NOMO-1 treated with DMSO at 0.1 percent for 48 hours (cell line): ENCODE measurements around the gene TRIML1.
"Not testable (repeated sequence)": the region's sequence is repeated elsewhere in the genome, so short reads cannot be mapped to it uniquely, and the experiment has no call there.

Experiments used
- DNase-seq: peaks from one replicate; lab custom pipeline; 2025; ENCODE audit not compliant: unreplicated experiment; lab: John Stamatoyannopoulos, UW

Gene TRIML1

GRCh38 chr4:188154668-188155405 lies 15.6 kb downstream of the TRIML1 start:
- no peak for DNase-seq

DNA sequence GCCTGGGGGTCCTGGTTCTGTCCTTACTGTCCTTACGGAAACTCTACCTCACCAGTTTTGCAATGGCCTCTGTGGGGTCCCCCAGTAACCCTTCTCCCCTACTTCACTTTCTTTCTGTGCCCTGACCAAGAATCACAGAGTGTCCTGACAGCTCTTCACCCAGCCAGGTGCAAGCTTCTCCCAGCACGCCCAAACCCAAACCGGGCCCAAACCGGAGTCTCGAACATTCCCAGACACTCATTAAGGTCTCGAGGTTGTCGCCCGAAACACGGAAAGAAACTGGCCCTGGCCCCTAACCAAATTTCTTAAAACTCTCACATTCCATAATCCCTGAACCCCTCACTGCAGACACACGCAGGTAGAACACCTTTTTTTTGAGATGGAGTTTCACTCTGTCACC lies 19.1 kb downstream of the TRIML1 start:
- no peak for DNase-seq

GRCh38 chr4:188159513-188160226 lies 20.4 kb downstream of the TRIML1 start:
- DNase-seq, result not testable (repeated sequence)

- no peak for DNase-seq
Measured at GRCh38 chr4:188160406-188160805, 21.2 kb downstream of the TRIML1 start.

DNA sequence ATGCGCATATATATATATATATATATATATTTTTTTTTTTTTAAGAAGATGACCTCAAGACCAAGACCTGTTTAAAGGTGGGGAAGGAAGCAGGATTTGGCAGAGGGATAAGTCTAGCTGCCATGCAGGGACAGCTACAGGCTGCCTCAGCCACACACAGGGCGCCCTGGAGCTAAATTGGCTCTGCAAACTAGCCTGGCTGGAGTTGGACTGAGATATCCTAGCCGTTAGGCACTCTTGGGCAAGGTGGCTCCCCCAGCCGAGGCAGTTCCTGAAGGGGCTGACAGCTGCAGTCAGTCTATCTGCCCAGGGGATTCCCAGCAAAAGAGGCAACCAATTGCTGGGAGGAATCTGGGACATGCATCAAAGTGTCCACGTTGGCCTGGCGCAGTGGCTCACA lies 21.9 kb downstream of the TRIML1 start:
- DNase-seq, result no peak

- DNase-seq, result no peak
Measured at GRCh38 chr4:188162698-188163097, 23.5 kb downstream of the TRIML1 start.

DNA sequence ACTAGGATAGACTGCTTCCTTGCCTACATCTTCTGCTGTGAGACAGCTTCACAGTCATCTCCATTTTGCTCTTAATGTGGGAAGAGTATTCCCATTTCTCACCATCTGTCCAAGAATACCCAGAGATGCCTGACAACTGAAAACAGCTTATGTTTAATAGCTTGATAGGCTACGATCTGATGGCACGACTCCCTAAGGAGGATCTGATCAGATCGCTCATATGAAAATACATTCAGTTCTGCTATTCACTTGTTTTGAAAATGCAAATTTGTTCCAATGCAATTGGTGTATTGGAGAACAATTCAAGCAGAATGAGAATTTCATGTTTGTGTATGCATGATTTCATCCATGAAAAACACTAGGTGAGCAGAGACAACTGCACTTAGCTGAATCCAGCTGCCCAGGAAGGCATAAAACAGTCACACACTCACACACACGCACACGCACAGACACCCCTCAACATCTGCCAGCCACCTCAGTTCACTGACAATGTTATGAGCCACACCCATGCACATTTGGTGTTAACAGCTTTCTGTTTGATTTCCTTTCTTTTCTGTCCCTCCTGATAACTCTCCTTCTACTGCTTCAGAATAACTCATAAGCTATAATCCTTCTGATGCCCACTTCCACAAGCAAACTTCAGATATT lies 29.6 kb downstream of the TRIML1 start:
- no peak for DNase-seq

- DNase-seq, result no peak
Measured at GRCh38 chr4:188171551-188171950, 32.3 kb downstream of the TRIML1 start.

DNA sequence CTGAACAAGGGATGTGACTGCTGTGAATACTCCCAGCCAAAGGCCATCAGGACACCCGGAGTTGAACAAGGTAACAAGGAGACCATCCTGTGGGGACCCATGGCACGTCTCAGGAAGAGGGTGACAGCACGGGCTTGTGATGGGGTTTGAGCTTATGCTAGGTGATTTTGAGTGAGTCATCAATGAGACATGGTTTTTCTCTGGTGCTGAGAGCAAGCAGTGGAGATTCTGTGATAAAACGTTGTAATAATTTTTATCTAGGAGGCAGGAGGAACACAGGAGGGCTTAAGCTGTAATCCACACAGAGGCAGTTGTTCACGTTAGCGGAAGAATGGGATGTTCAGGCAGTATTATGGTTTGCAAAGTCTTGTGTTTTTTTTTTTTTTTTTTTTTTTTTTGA lies 36.0 kb downstream of the TRIML1 start:
- DNase-seq, result no peak

- DNase-seq, result no peak
Measured at GRCh38 chr4:188177997-188178675, 38.9 kb downstream of the TRIML1 start.

DNA sequence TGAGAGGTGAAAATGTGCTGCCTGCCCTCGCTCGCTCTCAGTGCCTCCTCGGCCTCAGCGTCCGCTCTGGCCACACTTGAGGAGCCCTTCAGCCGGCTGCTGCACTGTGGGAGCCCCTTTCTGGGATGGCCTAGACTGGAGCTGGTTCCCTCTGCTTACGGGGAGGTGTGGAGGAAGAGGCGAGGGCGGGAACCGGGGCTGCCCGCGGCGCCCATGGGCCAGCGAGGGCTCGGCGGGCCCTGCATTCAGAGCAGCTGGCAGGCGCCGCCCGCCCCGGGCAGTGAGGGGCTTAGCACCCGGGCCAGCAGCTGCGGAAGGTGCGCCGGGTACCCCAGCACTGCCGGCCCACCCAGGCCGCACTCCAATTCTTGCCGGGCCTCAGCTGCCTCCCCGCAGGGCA lies 39.6 kb downstream of the TRIML1 start:
- DNase-seq, result no peak

- no peak for DNase-seq
Measured at GRCh38 chr4:188187106-188187505, 47.9 kb downstream of the TRIML1 start.

- no peak for DNase-seq
Measured at GRCh38 chr4:188190461-188190860, 51.2 kb downstream of the TRIML1 start.

DNA sequence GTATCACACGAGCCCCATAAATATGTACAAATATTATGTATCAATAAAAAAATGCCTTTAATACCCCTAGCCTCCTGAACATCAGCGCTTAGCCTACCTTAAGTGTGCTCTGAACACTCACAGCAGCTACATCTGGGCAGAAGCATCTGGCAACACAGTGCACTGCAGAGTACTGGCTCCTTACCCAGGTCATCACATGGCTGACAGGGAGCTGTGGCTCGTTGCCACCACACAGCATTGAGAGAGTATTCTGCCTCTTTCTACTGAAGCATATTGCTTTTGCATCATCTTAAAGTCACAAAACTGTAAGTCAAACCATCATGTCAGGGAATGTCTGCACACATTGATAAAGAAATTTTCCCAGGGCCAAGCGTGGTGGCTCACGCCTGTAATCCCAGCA lies 55.2 kb downstream of the TRIML1 start:
- no peak for DNase-seq

DNA sequence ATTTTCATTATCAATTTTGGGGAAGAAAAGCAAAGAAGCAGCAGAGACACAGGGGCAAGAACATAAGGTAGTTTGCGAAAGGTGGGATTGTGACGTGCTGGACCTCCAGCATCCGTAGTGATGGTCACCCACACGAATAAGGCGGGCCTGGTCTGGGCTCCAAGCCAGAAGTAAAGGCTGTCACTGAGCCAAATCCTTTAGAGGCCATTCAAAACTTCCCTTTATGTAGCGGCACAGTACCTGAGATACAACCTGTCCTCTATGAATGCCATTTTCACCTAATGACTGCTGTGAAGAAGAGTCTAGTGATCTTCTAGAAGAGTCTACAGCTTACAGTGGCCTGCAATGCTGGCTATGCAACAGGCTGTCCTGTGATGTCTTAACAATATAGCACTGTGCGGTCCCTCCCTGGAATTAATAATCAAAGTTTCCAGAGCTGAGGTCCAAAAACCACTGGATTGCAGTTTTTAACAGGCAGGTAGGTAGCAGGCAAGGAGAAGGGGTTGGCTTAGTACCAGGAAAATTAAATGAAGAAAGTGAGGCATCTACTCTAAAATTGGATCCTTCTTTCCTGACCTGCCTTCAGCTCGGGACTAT lies 56.2 kb downstream of the TRIML1 start:
- DNase-seq, result no peak

DNA sequence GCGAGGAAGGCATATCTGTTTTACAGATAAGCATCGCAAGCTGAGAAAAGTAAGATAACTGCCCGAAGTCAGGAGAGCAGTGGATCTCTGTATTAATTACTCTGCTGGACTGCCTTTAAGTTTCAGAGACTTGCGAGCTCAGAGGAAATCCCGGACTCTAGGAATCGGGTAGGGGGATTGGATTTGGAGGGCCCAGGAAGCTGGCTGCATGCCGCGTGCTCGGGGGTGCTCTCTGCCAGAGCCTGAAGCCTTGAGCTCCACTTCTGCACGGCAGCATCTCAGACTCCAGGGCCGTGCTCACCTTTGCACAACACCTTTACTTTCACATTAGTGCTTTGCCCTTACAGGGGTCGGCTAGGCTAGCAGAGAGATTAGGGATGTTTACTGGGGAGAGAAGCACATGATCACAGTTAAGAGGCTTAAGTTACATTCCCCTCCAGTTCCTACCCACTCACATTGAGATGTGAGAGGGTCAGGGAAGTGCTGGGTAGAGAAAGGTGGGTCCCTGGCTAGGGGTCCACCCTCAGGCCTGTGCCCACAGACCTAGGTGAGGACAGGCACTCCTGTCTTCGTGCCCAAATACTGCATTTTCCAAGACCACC lies 57.0 kb downstream of the TRIML1 start:
- DNase-seq, result no peak
